HTERT RPE-1 (cell line): ENCODE measurements around the gene TRH.
"Not testable (repeated sequence)": the region's sequence is repeated elsewhere in the genome, so short reads cannot be mapped to it uniquely, and the experiment has no call there.

Experiments
- in situ Hi-C: fragments of 300-500 bp; cut with MboI; formaldehyde crosslinking; loops from 4 replicates; pipeline ENCODE4 v1.14.3; 2020; ENCODE audit warnings: low sequenced_read_pairs

Gene TRH

DNA sequence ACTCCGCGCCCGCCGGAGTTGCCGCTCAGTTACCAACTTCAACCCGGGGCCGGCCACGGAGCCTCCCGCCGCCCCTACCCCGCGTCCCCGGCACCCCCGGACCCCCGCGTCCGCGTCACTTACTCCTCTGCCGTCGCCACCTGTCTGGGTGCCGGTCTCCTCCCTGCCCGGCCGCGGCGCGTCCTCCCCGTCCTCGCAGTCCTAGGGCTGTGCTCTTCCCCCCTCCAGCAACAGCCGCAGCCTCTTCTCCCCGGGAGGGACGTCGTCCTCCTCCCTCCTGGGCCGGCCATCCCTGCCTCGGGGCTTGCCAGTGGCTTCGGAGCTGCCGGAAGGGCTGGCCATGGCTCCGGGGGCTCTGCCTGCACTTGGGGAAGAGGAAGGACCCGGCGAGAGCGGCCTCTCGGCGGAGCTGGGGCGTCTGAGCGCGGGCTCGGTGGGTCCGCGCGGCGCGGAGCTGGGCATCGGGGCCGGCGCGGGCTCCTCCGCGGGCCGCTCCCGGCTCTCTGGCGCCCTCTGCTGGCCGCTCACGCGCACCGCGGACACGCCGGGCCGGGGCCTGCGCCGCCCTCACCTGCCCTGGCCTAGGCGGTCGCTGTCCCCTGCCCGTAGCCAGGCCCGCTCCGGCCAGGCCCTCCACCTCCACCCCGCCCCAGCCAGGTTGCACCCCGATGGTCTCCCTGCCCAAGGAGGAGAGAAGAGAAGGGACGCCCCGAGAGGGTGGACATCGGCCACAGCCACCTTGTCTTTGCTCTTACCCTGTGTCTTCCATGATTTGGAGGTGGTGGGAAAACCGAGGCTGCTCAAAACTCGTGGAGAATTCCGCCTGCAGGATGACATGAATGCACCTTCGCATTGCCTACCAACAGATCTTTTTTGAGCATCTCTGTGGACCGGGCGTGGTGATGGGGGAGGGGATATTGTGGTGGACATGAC lies 28.4 kb downstream of the TRH start:
- in situ Hi-C loops: not testable (repeated sequence)

GRCh38 chr3:130010556-130010955 lies 36.0 kb downstream of the TRH start:
- in situ Hi-C loops: no loop called here

DNA sequence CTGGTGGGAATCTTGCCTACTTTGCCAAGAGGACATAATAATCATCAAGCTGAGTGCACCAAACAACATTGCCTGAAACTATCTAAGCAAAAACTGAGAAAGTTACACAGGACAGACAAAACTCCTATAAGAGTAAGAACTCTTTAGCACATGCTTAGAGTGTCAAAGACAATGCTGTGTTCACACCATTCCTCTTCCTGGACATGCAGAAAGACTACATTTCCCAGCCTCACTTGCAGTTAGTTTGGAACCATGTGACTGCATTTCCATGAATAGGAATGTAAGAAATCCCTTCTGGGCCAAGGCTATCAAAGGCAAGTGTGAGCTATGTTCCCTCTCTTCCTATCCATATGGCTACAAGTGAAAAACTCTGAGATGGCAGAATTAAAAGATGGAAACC lies 37.6 kb downstream of the TRH start:
- in situ Hi-C loops: not testable (repeated sequence)

DNA sequence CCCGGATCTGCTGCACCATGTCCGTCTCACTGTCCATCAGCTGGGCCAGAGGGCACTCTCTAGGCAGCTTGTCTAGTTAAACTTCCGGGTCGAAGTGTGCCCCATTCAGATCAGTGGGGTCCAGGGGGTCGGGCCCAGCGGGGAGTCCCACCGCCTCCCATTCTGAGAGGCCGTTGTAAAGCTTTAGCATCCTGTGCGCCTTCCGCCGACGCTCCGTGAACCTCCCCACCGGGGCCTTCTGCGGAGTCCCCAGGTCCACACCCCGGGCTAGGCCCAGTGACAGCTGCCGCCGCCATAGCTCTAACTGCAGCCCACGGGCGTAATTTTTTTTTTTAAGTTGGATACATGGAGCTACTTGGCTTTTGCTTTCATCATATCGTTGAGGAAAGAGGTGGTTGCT lies 38.7 kb downstream of the TRH start:
- in situ Hi-C loops: not testable (repeated sequence)

DNA sequence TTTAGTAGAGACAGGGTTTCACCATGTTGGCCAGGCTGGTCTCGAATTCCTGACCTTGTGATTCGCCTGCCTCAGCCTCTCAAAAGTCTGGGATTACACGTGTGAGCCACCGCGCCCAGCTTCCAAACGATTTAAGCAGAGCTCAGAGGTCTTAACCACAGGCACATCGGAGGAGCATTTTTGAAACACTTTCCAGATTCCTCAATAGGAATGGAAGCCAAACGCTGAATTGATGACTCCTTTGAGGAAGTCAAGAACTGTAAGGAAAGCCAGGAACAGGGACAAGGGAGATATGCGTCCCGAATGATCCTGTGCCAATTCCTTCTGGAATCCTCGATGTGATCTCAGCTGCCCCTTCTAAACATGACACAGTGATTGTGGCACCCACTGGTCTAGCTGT lies 40.0 kb downstream of the TRH start:
- in situ Hi-C loops: no loop called here

GRCh38 chr3:130017661-130018060 lies 43.1 kb downstream of the TRH start:
- in situ Hi-C loops: not testable (repeated sequence)

GRCh38 chr3:130026146-130026829 lies 51.8 kb downstream of the TRH start:
- in situ Hi-C loops: not testable (repeated sequence)

GRCh38 chr3:130027437-130027836 lies 52.9 kb downstream of the TRH start:
- in situ Hi-C loops: not testable (repeated sequence)
